Measurements from ENCODE around the gene TJP3. TPM values are rescaled to one million over a fixed set of nuclear protein-coding genes. Genes with fewer than 3 reads are reported as not detected.
"Not testable (repeated sequence)": the region's sequence is repeated elsewhere in the genome, so short reads cannot be mapped to it uniquely, and the experiment has no call there.

The TJP3 gene
- total RNA-seq, 4 donors from 2014 or later = 0.06 to 4.2 (median 0.17) TPM; not detected in 1

DNA sequence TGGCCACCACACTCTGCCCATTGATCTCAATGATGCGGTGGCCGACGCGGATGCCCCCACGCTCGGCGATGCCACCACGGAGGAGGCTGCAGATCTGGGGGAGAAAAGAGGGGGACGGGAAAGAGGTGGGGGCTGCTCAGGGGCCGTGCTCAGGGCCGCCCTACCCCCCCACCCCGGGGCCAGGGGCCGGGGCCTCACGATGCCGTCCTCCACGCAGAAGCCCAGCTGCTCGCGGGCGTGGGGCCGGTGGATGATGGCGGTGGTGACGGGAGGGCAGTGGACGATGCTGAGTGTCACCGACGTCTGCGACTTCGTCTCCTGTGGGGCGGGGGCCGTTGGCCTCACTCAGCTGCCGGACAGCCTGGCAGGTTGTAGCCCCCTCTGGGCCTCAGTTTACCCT lies 43.1 kb downstream of the TJP3 start:
- intact Hi-C loops (cut with DNase I) = no loop called here
- Histone ChIP-seq H3K9me3 (no peaks in the 10 kb centered on the region), H3K4me3 (no peak overlapping the region), H3K4me1 (no peaks in the 10 kb centered on the region), H3K27ac (replicated peaks in 1 of 4) (no peak overlapping the region), H3K27me3 (peaks cover 0 to 18% (median 0%) of the 10 kb centered on the region in 4 donors), H3K36me3 (peaks cover 41 to 55% (median 53%) of the 10 kb centered on the region in 4 donors)
- WGBS = 96% methylated on average over 15 of the region's 30 CpGs
- DNase-seq (ENCODE audit: extremely low spot score) = no peak
- TF ChIP-seq, protein P1, sequence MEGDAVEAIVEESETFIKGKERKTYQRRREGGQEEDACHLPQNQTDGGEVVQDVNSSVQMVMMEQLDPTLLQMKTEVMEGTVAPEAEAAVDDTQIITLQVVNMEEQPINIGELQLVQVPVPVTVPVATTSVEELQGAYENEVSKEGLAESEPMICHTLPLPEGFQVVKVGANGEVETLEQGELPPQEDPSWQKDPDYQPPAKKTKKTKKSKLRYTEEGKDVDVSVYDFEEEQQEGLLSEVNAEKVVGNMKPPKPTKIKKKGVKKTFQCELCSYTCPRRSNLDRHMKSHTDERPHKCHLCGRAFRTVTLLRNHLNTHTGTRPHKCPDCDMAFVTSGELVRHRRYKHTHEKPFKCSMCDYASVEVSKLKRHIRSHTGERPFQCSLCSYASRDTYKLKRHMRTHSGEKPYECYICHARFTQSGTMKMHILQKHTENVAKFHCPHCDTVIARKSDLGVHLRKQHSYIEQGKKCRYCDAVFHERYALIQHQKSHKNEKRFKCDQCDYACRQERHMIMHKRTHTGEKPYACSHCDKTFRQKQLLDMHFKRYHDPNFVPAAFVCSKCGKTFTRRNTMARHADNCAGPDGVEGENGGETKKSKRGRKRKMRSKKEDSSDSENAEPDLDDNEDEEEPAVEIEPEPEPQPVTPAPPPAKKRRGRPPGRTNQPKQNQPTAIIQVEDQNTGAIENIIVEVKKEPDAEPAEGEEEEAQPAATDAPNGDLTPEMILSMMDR (IDR thresholded peaks at IDR 0.05) = no peak
- TF ChIP-seq POLR2AphosphoS5 (IDR thresholded peaks at IDR 0.05) = no peak

DNA sequence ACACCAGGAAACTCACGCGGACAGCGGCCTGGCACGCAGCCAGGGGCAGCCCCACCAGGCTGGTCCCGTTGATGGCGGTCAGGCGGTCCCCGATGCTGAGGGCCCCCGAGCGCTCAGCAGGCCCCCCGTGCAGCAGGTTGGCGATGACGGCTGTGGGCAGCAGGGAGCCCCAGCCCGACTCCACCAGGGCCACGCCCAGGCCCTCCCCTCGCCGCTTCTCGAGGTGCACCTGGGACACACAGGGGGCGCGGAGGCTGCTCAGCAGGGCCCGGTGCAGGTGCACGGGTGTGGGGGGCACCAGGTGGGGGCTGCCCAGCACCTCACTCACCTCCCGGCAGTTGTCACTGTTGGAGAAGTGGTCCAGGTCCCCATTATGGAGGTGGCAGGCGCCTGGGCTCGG lies 44.3 kb downstream of the TJP3 start:
- WGBS = 94% methylated on average over 3 of the region's 25 CpGs
- peaks cover 41 to 66% (median 58%) of the 10 kb centered on the region in 4 donors for H3K36me3 ChIP-seq
- intact Hi-C loops (cut with DNase I) = no loop called here

DNA sequence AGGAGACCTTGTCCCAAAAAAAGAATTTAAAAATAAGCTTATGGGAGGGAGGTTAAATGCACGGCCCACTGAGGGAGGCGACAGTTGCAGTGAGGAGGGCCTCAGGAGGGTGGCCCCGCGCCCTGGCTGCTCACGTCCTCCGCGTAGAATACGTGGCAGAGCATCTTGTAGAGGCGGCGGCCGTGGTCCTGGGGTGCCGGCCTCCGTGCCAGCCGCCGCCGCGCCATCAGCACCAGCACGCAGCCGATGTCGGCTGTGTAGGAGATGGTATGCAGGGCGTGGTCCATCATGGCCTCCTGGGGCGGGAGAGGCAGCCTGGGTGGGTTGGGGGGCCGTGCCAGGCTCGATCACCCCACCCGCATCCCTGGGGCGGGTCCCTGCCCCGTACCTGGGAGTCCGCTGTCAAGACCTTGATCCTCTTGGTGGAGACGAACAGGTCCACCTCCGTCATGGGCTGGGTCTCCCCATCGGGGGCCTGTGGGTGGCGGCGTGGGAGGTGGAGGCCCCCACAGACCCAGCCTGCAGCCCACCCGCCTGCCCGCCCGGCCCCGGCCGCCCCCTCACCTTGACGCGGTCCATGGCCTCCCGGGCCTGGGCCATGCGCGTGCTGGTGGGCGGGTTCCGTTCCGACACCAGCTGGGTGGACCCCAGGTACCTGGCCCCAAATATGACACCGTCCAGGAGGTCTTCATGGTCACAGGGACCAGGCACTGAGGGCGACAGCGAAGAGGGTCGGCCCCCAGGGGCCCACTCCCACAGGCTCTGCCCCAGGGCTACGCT lies 45.6 kb downstream of the TJP3 start:
- no peaks in the 10 kb centered on the region for H3K9me3 ChIP-seq
- no peak overlapping the region for H3K27ac ChIP-seq (replicated peaks in 1 of 4)
- H3K36me3 ChIP-seq = peaks cover 41 to 77% (median 70%) of the 10 kb centered on the region in 4 donors
- no peak for DNase-seq (ENCODE audit: extremely low spot score)
- 96% methylated on average over 39 of the region's 51 CpGs for WGBS
- peaks cover 0 to 7% (median 4%) of the 10 kb centered on the region in 4 donors for H3K4me1 ChIP-seq
- intact Hi-C loops (cut with DNase I) = no loop called here
- H3K27me3 ChIP-seq = no peaks in the 10 kb centered on the region
- TF ChIP-seq EP300 (IDR thresholded peaks at IDR 0.05) (no peak), POLR2AphosphoS5 (IDR thresholded peaks at IDR 0.05) (no peak)
- TF ChIP-seq, protein P1 (IDR thresholded peaks at IDR 0.05) = no peak
- no peak overlapping the region for H3K4me3 ChIP-seq

More for the DNA sequence above, 44.3 kb downstream of the TJP3 start:
- Histone ChIP-seq H3K27me3 (peaks cover 0 to 6% (median 0%) of the 10 kb centered on the region in 4 donors), H3K4me3 (no peak overlapping the region), H3K4me1 (no peaks in the 10 kb centered on the region), H3K27ac (replicated peaks in 1 of 4) (no peak overlapping the region), H3K9me3 (no peaks in the 10 kb centered on the region)
- no peak for DNase-seq (ENCODE audit: extremely low spot score)
- TF ChIP-seq POLR2AphosphoS5 (IDR thresholded peaks at IDR 0.05) = no peak

DNA sequence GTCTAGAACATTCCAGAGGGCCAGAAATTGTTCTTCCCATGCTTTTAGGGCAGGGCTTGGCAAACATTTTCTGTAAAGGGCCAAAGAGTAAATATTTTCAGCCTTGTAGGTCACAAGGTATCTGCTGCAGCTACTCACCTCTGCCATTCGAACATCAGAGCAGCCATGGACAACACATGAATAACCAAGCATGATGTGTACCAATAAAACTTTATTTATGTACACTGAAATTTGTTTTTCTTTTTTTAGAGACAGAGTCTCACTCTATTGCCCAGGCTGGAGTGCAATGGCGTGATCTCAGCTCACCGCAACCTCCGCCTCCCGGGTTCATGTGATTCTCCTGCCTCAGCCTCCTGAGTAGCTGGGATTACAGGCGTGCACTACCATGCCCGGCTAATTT lies 49.5 kb downstream of the TJP3 start:
- Histone ChIP-seq H3K36me3 (peaks cover 11 to 59% (median 48%) of the 10 kb centered on the region in 4 donors), H3K4me1 (peaks cover 23 to 38% (median 36%) of the 10 kb centered on the region in 4 donors)
- DNase-seq (ENCODE audit: extremely low spot score); H3K27ac ChIP-seq (replicated peaks in 1 of 4); H3K4me3 ChIP-seq; intact Hi-C loops (cut with DNase I); H3K27me3 ChIP-seq; H3K9me3 ChIP-seq: not testable (repeated sequence)
- 98% methylated on average over 7 of the region's 7 CpGs for WGBS

DNA sequence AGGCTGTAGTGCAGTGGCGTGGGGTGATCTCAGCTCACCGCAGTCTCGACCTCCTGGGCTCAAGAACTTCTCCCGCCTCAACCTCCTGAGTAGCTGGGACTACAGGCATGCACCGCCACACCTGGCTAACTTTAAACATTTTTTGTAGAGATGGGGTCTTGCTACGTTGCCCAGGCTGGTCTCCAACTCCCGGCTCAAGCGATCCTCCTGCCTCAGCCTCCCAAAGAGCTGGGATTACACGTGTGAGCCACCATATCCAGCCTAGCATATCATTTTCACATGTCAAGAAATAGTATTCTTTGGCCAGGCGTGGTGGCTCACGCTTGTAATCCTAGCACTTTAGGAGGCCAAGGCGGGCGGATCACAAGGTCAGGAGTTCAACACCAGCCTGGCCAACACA lies 50.1 kb downstream of the TJP3 start:
- H3K36me3 ChIP-seq = peaks cover 5 to 53% (median 42%) of the 10 kb centered on the region in 4 donors
- DNase-seq (ENCODE audit: extremely low spot score); H3K4me3 ChIP-seq; H3K9me3 ChIP-seq; H3K27me3 ChIP-seq; H3K27ac ChIP-seq (replicated peaks in 1 of 4); intact Hi-C loops (cut with DNase I): not testable (repeated sequence)
- WGBS = 95% methylated on average over 12 of the region's 13 CpGs
- peaks cover 26 to 42% (median 40%) of the 10 kb centered on the region in 4 donors for H3K4me1 ChIP-seq

DNA sequence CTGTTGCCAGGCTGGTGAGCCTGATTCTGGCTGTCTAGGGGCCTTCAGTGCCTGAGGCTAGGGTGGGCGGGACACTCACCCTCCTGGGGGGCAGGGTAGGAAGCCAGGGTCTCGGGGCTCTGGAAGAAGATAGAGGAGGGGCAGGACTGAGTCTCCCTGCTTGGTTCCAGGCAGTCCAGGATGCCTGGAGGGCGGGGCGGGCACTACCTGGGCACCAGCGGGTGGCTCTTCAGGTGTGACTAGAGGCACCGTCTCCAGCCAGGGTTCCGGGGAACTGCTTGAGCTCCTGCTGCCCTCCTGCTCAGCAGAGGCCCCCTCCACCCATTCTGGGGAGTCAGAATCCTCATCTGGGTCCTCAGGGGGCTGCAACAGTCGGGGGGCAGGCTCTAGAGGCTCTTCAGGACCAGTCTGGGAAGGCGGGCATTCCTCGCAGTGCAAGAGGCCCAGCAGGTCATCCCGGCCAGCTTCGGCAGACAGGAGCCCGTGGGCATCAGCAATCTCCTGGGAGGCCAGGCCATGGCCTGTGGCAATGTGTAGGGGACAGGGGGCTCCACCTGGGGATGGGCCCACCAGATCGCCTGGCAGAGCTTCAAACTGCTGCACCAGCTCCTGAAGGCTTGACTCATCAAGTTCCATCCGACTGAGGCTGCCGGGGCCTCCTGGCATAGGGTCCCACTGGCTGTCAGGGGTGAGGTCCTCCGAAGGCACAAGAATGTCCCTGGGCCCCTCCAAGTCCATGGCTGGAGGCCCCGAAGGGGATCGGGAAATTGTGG lies 51.5 kb downstream of the TJP3 start:
- Histone ChIP-seq H3K4me1 (peaks cover 30 to 50% (median 48%) of the 10 kb centered on the region in 4 donors), H3K36me3 (peaks cover 0 to 41% (median 31%) of the 10 kb centered on the region in 4 donors), H3K27me3 (no peaks in the 10 kb centered on the region), H3K9me3 (no peaks in the 10 kb centered on the region), H3K4me3 (no peak overlapping the region), H3K27ac (replicated peaks in 1 of 4) (no peak overlapping the region)
- intact Hi-C loops (cut with DNase I) = loop anchor here (10.0 kb wide), 1 partner anchor 215 kb away; the partner anchor contains the start of gene DAPK3
- TF ChIP-seq POLR2AphosphoS5 (IDR thresholded peaks at IDR 0.05) (no peak), POLR2A (IDR thresholded peaks at IDR 0.05; ENCODE audit: low read depth) (no peak), EP300 (IDR thresholded peaks at IDR 0.05) (no peak)
- TF ChIP-seq, protein P1 (IDR thresholded peaks at IDR 0.05) = no peak
- no peak for DNase-seq (ENCODE audit: extremely low spot score)
- WGBS = 100% methylated on average over 2 of the region's 19 CpGs

All from esophagus muscularis mucosa (tissue), 4 donors.